Measurements from ENCODE around the gene EXOC6B. TPM values are rescaled to one million over a fixed set of nuclear protein-coding genes. Genes with fewer than 3 reads are reported as not detected.

Gene EXOC6B
- total and polyA plus RNA-seq, 3 donors from 2014 or later, result 27.7 to 45.2 (median 31.7) TPM

- H3K4me3 ChIP-seq, result no peak overlapping the region
- DNase-seq, result no peak
- H3K27ac ChIP-seq, result no peak overlapping the region
- intact Hi-C loops (cut with DNase I; ENCODE audit: low total_unique reads), result no loop called here
- no peak for TF ChIP-seq CTCF (IDR thresholded peaks at IDR 0.05)
- TF ChIP-seq POLR2A (IDR thresholded peaks at IDR 0.05), result no peak
- H3K27me3 ChIP-seq, result no peaks in the 10 kb centered on the region
- H3K4me1 ChIP-seq, result no peaks in the 10 kb centered on the region
- H3K36me3 ChIP-seq (ENCODE audit: low read depth, missing control alignments), result no peaks in the 10 kb centered on the region
- 91 to 93% methylated on average over 3 of the region's 3 CpGs for WGBS, 2 donors
- H3K9me3 ChIP-seq, result no peaks in the 10 kb centered on the region
Measured at GRCh38 chr2:72681016-72681995, 144.5 kb downstream of the EXOC6B start.

- Histone ChIP-seq H3K4me3 (no peak overlapping the region), H3K4me1 (no peaks in the 10 kb centered on the region), H3K27ac (no peak overlapping the region), H3K9me3 (no peaks in the 10 kb centered on the region), H3K36me3 (ENCODE audit: low read depth, missing control alignments) (no peaks in the 10 kb centered on the region), H3K27me3 (no peaks in the 10 kb centered on the region)
- intact Hi-C loops (cut with DNase I; ENCODE audit: low total_unique reads), result no loop called here
- TF ChIP-seq POLR2A (IDR thresholded peaks at IDR 0.05) (no peak), CTCF (IDR thresholded peaks at IDR 0.05) (no peak)
- WGBS, 2 donors, result 58 to 82% methylated on average over 2 of the region's 2 CpGs
- peak; percentile 25 for DNase-seq
Measured at GRCh38 chr2:72678024-72678423, 147.8 kb downstream of the EXOC6B start.

- no peaks in the 10 kb centered on the region for H3K36me3 ChIP-seq (ENCODE audit: low read depth, missing control alignments)
- no peak overlapping the region for H3K27ac ChIP-seq
- no peak for DNase-seq
- H3K4me1 ChIP-seq, result no peaks in the 10 kb centered on the region
- no peak overlapping the region for H3K4me3 ChIP-seq
- H3K27me3 ChIP-seq, result no peaks in the 10 kb centered on the region
- 79 to 83% methylated on average over 5 of the region's 5 CpGs for WGBS, 2 donors
- TF ChIP-seq POLR2A (IDR thresholded peaks at IDR 0.05), result no peak
- TF ChIP-seq CTCF (IDR thresholded peaks at IDR 0.05), result no peak
- no peaks in the 10 kb centered on the region for H3K9me3 ChIP-seq
- intact Hi-C loops (cut with DNase I; ENCODE audit: low total_unique reads), result no loop called here
Measured at GRCh38 chr2:72676341-72677025, 149.3 kb downstream of the EXOC6B start.

GRCh38 chr2:72674982-72675915, 150.6 kb downstream of the EXOC6B start:
- H3K4me3 ChIP-seq, result no peak overlapping the region
- no peaks in the 10 kb centered on the region for H3K36me3 ChIP-seq (ENCODE audit: low read depth, missing control alignments)
- no peak overlapping the region for H3K27ac ChIP-seq
- no peaks in the 10 kb centered on the region for H3K9me3 ChIP-seq
- H3K4me1 ChIP-seq, result no peaks in the 10 kb centered on the region
- DNase-seq, result no peak
- 84 to 85% methylated on average over 8 of the region's 8 CpGs for WGBS, 2 donors
- TF ChIP-seq CTCF (IDR thresholded peaks at IDR 0.05) (no peak), POLR2A (IDR thresholded peaks at IDR 0.05) (no peak)
- no peaks in the 10 kb centered on the region for H3K27me3 ChIP-seq
- intact Hi-C loops (cut with DNase I; ENCODE audit: low total_unique reads), result no loop called here
